ENCODE results near the gene ESYT1.

DNA sequence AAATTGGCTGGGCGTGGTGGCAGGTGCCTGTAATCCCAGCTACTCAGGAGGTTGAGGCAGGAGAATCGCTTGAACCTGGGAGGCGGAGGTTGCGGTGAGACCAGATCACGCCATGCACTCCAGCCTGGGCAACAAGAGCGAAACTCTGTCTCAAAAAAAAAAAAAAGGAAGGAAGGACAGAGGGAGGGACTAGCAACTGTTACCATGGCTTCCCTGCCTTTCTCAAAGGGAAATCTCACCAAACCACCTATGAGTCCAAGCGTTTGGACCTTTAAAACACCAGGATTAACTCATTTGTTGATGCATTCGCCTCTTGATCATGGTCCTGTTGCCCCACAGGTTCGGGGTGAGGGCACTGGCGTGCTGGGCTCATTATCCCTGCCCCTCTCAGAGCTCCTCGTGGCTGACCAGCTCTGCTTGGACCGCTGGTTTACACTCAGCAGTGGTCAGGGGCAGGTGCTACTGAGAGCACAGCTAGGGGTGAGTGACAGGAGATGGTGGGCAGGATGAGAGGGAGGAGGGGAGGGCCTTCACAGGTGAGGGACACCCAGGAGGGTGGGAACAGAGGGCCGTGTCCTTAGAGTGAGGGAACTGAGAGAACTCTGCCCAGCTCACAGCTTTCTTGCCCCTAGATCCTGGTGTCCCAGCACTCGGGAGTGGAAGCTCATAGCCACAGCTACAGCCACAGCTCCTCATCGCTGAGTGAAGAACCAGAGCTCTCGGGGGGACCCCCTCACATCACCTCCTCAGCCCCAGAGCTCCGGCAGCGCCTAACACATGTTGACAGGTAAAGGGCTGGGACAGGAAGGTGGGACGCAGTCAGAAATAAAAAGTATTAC lies 14.1 kb downstream of the ESYT1 start:
- no peak for TF ChIP-seq CTCF (IDR thresholded peaks at IDR 0.05; ENCODE audit: poor library complexity)
- TF ChIP-seq EZH2phosphoT487 (IDR thresholded peaks at IDR 0.05; ENCODE audit: low read depth, severe bottlenecking, unreplicated experiment), result no peak
- no peak for TF ChIP-seq EZH2 (IDR thresholded peaks at IDR 0.05; ENCODE audit: borderline replicate concordance)
